ENCODE results near the gene PRX. TPM values are rescaled to one million over a fixed set of nuclear protein-coding genes. Genes with fewer than 3 reads are reported as not detected.

Gene PRX
- total RNA-seq, 2 donors from 2014 or later, result 3.4 to 3.7 TPM

DNA sequence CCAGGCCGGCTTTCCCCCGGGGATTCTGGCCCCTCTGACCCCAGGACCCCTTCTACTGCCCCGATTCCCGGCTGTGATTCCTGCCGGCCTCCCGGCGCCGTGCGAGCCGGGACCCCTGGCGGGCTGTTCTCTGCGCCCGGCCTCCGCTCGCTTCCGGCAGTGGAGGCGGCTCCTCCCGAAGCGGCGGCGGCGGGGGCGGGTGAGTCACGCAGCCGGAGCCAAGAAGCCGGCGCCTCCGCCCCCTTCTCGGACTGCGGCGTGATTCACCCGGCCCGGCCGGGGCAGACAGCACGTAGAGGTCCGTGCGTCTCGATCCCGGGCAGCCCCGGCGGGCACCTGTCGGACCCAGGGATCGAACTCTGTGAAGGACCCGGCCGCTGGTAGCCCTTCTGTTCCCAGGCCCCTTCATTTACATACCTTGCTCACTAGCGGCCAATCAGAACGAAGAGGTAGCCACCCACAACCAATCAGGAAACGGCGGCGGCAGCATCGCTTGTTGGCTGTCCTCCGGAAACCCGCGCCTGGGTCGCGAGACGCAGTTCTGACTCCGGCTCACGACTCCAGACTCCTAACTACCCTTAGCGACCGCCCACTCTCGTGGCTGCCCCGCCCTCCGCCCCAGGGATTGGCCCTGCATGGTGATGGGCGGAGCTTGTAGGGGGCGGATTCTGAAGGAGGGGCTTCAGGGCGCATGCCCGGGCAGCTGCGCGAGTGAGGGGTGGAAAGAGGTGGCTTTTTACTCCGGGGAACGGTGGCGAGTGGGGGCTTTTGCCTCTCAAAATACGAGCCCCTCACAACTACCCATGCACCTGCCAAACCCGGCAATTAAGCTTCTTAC lies 12.5 kb upstream of the PRX start, which contains the start of gene SERTAD1:
Gene SERTAD1, minus strand, starts transcription at position 543 of the 838 bp plus-strand sequence. CDS start 2,446 bp downstream, outside the sequence.
- Mint-ChIP-seq H3K27me3 (ENCODE audit: low read depth) (no peaks in the 10 kb centered on the region), H3K9me3 (no peaks in the 10 kb centered on the region), H3K4me1 (ENCODE audit: low read depth) (peaks cover 32% of the 10 kb centered on the region), H3K27ac (peak within 1 kb of the TSS; percentile 99), H3K4me3 (peak within 1 kb of the TSS; percentile 86 to 97), H3K36me3 (ENCODE audit: insufficient read depth in 2 of 2) (peaks cover 6 to 9% of the 10 kb centered on the region in 2 donors)
- DNase-seq (peak; percentile 100), ATAC-seq (replicated peaks in 1 of 2) (peak; percentile 83 to 85)

- H3K27me3 Mint-ChIP-seq (ENCODE audit: low read depth), result no peaks in the 10 kb centered on the region
- no peaks in the 10 kb centered on the region for H3K9me3 Mint-ChIP-seq
- peaks cover 6 to 9% of the 10 kb centered on the region in 2 donors for H3K36me3 Mint-ChIP-seq (ENCODE audit: insufficient read depth in 2 of 2)
- H3K4me1 Mint-ChIP-seq (ENCODE audit: low read depth), result peaks cover 35% of the 10 kb centered on the region
- ATAC-seq (replicated peaks in 1 of 2) (no peak), DNase-seq (peak in 1 of 2 donors; percentile 23)
- H3K27ac Mint-ChIP-seq, result peak overlapping the region; percentile 99
- H3K4me3 Mint-ChIP-seq, result peak overlapping the region; percentile 86 to 97
These were observed 11.7 kb upstream of the PRX start for GRCh38 chr19:40424637-40425449.

GRCh38 chr19:40423938-40424337 lies 10.8 kb upstream of the PRX start:
- Mint-ChIP-seq H3K4me3 (peak overlapping the region; percentile 86 to 97), H3K4me1 (ENCODE audit: low read depth) (peaks cover 40% of the 10 kb centered on the region), H3K27me3 (ENCODE audit: low read depth) (no peaks in the 10 kb centered on the region), H3K27ac (peak overlapping the region; percentile 31), H3K9me3 (no peaks in the 10 kb centered on the region), H3K36me3 (ENCODE audit: insufficient read depth in 2 of 2) (peaks cover 6 to 9% of the 10 kb centered on the region in 2 donors)
- DNase-seq (no peak), ATAC-seq (replicated peaks in 1 of 2) (no peak)

- H3K36me3 Mint-ChIP-seq (ENCODE audit: insufficient read depth in 2 of 2), result peaks cover 6 to 9% of the 10 kb centered on the region in 2 donors
- peaks cover 48% of the 10 kb centered on the region for H3K4me1 Mint-ChIP-seq (ENCODE audit: low read depth)
- no peaks in the 10 kb centered on the region for H3K9me3 Mint-ChIP-seq
- peaks cover 5% of the 10 kb centered on the region for H3K27me3 Mint-ChIP-seq (ENCODE audit: low read depth)
- peak overlapping the region; percentile 94 for H3K27ac Mint-ChIP-seq
- DNase-seq (no peak), ATAC-seq (replicated peaks in 1 of 2) (no peak)
- H3K4me3 Mint-ChIP-seq, result peak overlapping the region; percentile 70 to 89
These were observed 9.8 kb upstream of the PRX start for GRCh38 chr19:40422748-40423566.

DNA sequence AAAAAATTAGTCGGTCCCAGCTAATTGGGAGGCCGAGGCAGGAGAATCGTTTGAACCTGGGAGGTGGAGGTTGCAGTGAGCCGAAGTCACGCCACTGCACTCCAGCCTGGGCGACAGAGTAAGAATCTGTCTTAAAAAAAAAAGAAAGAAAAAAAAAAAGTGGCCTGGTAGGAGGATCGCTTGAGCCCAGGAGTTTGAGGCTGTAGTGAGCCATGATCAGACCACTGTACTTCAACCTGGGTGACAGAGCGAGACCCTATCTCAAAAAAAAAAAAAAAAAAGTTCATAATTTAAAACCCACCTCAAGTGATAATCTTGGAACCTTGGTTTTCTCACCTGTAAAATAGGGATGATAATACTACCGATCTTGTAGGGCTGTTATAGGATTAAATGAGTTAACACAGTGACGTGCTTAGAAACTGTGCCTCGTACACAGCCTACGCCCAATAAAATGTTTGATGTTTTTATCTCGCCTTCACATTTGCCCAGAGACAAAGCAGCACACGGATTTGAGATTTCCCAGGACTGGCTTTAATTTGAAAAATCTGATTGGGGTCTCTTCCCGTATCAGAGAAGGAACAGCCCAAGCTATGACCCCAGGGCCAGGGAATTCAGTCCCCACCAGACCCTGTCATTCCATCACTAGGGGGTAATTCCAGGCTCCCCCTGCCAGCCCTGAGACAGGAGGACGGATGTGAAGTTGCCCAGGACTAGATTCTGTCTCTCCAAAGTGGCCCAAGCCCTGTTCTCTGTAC lies 9.0 kb upstream of the PRX start:
- no peaks in the 10 kb centered on the region for H3K9me3 Mint-ChIP-seq
- peaks cover 5% of the 10 kb centered on the region for H3K27me3 Mint-ChIP-seq (ENCODE audit: low read depth)
- H3K27ac Mint-ChIP-seq, result peak overlapping the region; percentile 94
- peaks cover 52% of the 10 kb centered on the region for H3K4me1 Mint-ChIP-seq (ENCODE audit: low read depth)
- ATAC-seq (replicated peaks in 1 of 2) (no peak), DNase-seq (no peak)
- peaks cover 6 to 9% of the 10 kb centered on the region in 2 donors for H3K36me3 Mint-ChIP-seq (ENCODE audit: insufficient read depth in 2 of 2)
- H3K4me3 Mint-ChIP-seq, result peak overlapping the region; percentile 87 to 89

- ATAC-seq (replicated peaks in 1 of 2) (peak; percentile 37 to 51), DNase-seq (peak; percentile 79 to 88)
- Mint-ChIP-seq H3K36me3 (ENCODE audit: insufficient read depth in 2 of 2) (peaks cover 6 to 9% of the 10 kb centered on the region in 2 donors), H3K4me3 (peak overlapping the region; percentile 87 to 89), H3K27ac (peak overlapping the region; percentile 94), H3K4me1 (ENCODE audit: low read depth) (peaks cover 53% of the 10 kb centered on the region), H3K27me3 (ENCODE audit: low read depth) (peaks cover 5% of the 10 kb centered on the region), H3K9me3 (no peaks in the 10 kb centered on the region)
These were observed 7.9 kb upstream of the PRX start for GRCh38 chr19:40420766-40421765.

DNA sequence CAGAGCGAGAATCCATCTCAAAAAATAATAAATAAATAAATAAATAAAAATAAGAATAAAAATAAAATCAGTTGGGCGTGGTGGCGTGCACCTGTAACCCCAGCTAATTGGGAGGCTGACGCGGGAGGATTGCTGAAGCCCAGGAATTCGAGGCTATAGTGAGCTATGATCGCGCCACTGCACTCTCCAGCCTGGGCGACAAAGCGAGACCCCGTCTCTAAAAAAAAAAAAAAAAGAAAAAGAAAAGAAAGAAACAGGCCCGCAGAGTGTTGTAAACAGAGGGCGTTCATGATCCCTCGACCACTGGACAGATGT lies 7.2 kb upstream of the PRX start:
- Mint-ChIP-seq H3K27me3 (ENCODE audit: low read depth) (peaks cover 5% of the 10 kb centered on the region), H3K4me1 (ENCODE audit: low read depth) (peaks cover 51% of the 10 kb centered on the region), H3K27ac (peak overlapping the region; percentile 78), H3K36me3 (ENCODE audit: insufficient read depth in 2 of 2) (peaks cover 6% of the 10 kb centered on the region in 2 donors), H3K9me3 (no peaks in the 10 kb centered on the region), H3K4me3 (peak overlapping the region; percentile 87 to 89)
- no peak for ATAC-seq (replicated peaks in 1 of 2)
- no peak for DNase-seq

DNA sequence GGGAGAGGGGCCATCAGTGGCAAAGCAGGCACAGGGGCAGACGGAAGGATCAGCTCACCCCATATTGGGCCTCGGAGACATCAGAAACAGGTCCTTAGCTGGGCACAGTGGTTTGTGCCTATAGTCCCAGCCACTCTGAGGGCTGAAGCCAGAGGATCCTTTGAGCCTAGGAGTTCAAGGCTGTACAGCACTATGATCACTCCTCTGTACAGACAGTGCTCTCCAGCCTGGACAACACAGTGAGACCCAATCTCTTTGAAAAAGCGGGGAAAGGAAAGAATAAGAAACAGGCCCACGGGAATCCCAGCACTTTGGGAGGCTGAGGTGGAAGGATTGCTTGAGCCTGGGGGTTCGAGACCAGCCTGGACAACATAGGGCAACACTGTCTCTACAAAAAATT lies 6.6 kb upstream of the PRX start:
- peaks cover 4% of the 10 kb centered on the region in 2 donors for H3K36me3 Mint-ChIP-seq (ENCODE audit: insufficient read depth in 2 of 2)
- no peak for DNase-seq
- H3K9me3 Mint-ChIP-seq, result no peaks in the 10 kb centered on the region
- ATAC-seq (replicated peaks in 1 of 2), result no peak
- H3K4me3 Mint-ChIP-seq, result peak overlapping the region; percentile 19 to 42
- H3K27me3 Mint-ChIP-seq (ENCODE audit: low read depth), result peaks cover 5% of the 10 kb centered on the region
- no peak overlapping the region for H3K27ac Mint-ChIP-seq
- H3K4me1 Mint-ChIP-seq (ENCODE audit: low read depth), result peaks cover 49% of the 10 kb centered on the region

DNA sequence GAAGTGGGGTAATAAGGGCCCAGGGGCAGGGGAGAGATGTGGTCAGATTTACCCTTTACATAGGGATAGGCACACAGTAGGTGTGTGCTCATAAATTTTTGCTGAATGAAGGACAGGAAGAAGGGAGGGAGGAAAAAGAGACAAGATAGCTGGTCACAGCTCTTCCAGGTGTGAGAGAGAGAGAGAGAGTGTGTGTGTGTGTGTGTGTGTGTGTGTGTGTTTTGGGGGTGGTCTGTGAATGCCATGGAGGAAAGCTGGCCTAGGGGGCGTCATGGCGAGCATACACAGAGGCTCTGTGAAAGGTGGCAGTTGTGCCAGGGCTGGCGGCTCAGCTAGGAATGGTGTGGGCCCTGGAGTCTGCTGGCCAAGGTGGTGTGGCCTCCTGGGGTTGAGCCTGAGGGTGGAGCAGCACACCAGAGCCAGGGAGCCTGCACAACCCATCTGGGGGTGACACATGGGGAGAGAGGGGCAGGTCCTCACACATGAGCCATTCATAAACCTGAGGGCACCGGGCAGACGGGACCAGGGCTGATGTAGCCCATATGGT lies 6.0 kb upstream of the PRX start:
- H3K36me3 Mint-ChIP-seq (ENCODE audit: insufficient read depth in 2 of 2), result no peaks in the 10 kb centered on the region
- no peak for DNase-seq
- no peak overlapping the region for H3K27ac Mint-ChIP-seq
- H3K9me3 Mint-ChIP-seq, result no peaks in the 10 kb centered on the region
- no peak for ATAC-seq (replicated peaks in 1 of 2)
- H3K4me3 Mint-ChIP-seq, result peak overlapping the region; percentile 18 to 32
- peaks cover 5% of the 10 kb centered on the region for H3K27me3 Mint-ChIP-seq (ENCODE audit: low read depth)
- H3K4me1 Mint-ChIP-seq (ENCODE audit: low read depth), result peaks cover 43% of the 10 kb centered on the region

- DNase-seq (no peak), ATAC-seq (replicated peaks in 1 of 2) (no peak)
- peaks cover 5% of the 10 kb centered on the region for H3K27me3 Mint-ChIP-seq (ENCODE audit: low read depth)
- H3K27ac Mint-ChIP-seq, result no peak overlapping the region
- H3K4me1 Mint-ChIP-seq (ENCODE audit: low read depth), result peaks cover 39% of the 10 kb centered on the region
- no peak overlapping the region for H3K4me3 Mint-ChIP-seq
- H3K9me3 Mint-ChIP-seq, result no peaks in the 10 kb centered on the region
- H3K36me3 Mint-ChIP-seq (ENCODE audit: insufficient read depth in 2 of 2), result no peaks in the 10 kb centered on the region
These were observed 4.9 kb upstream of the PRX start for GRCh38 chr19:40418040-40418439.

- Mint-ChIP-seq H3K36me3 (ENCODE audit: insufficient read depth in 2 of 2) (no peaks in the 10 kb centered on the region), H3K27ac (no peak overlapping the region), H3K4me1 (ENCODE audit: low read depth) (peaks cover 39% of the 10 kb centered on the region), H3K4me3 (no peak overlapping the region), H3K27me3 (ENCODE audit: low read depth) (peaks cover 5% of the 10 kb centered on the region), H3K9me3 (no peaks in the 10 kb centered on the region)
- ATAC-seq (replicated peaks in 1 of 2) (no peak), DNase-seq (no peak)
These were observed 4.4 kb upstream of the PRX start for GRCh38 chr19:40417643-40417981.
